ENCODE measurements around the gene SCN8A. TPM values are rescaled to one million over a fixed set of nuclear protein-coding genes. Genes with fewer than 3 reads are reported as not detected.
"Not testable (repeated sequence)": the region's sequence is repeated elsewhere in the genome, so short reads cannot be mapped to it uniquely, and the experiment has no call there.

The SCN8A gene
- polyA plus RNA-seq, 1 experiment = 9.6 TPM

- Histone ChIP-seq H3K4me3 (ENCODE audit: low read depth, low read length) (no peak overlapping the region), H3K27me3 (ENCODE audit: control insufficient read depth, insufficient read depth, low read length) (no peaks in the 10 kb centered on the region), H3K9me3 (ENCODE audit: control insufficient read depth, insufficient read depth, low read length) (no peaks in the 10 kb centered on the region), H3K27ac (ENCODE audit: low read depth, low read length) (no peak overlapping the region)
- no peak for TF ChIP-seq CTCF (IDR thresholded peaks at IDR 0.05; ENCODE audit: low read depth, low read length)
- CTCF ChIA-PET = no interaction called here
- POLR2A ChIA-PET = no interaction called here
- DNase-seq (ENCODE audit: low read depth, low spot score) = no peak
Measured at GRCh38 chr12:51639361-51639760, 48.3 kb downstream of the SCN8A start.

GRCh38 chr12:51642286-51642685, 51.3 kb downstream of the SCN8A start:
- H3K9me3 ChIP-seq (ENCODE audit: control insufficient read depth, insufficient read depth, low read length) = no peaks in the 10 kb centered on the region

DNA sequence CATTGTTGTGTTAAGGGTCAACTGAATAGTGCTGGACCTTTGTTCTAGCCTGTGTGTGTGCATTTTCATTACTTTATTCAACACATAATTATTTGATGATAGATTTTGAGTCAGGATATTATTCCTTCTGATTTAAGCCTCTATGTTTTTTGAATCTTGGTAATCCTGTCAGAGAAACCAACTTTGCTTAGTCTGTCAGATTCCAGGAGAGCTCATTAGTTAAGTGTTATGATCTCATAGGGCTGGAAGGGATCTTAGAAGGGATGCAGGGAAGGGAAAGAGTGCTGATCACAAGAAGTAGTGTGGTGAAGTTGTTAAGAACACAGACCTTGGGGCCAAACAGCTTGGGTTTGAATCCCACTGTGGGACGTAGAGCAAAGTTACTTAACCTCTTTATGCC, 52.9 kb downstream of the SCN8A start:
- POLR2A ChIA-PET = no interaction called here
- TF ChIP-seq CTCF (IDR thresholded peaks at IDR 0.05; ENCODE audit: low read depth, low read length) = no peak
- Histone ChIP-seq H3K9me3 (ENCODE audit: control insufficient read depth, insufficient read depth, low read length) (no peaks in the 10 kb centered on the region), H3K27ac (ENCODE audit: low read depth, low read length) (no peak overlapping the region), H3K27me3 (ENCODE audit: control insufficient read depth, insufficient read depth, low read length) (no peaks in the 10 kb centered on the region), H3K4me3 (ENCODE audit: low read depth, low read length) (no peak overlapping the region)
- DNase-seq (ENCODE audit: low read depth, low spot score) = no peak
- CTCF ChIA-PET = no interaction called here

More at GRCh38 chr12:51642286-51642685, 51.3 kb downstream of the SCN8A start:
- ChIA-PET POLR2A (no interaction called here), CTCF (interaction anchor here (1.3 kb wide), 1 partner anchor 37 kb away, joined by 4 read pairs; no protein-coding TSS in a partner anchor)
- no peak overlapping the region for H3K27ac ChIP-seq (ENCODE audit: low read depth, low read length)
- DNase-seq (ENCODE audit: low read depth, low spot score) = no peak
- H3K4me3 ChIP-seq (ENCODE audit: low read depth, low read length) = no peak overlapping the region
- H3K27me3 ChIP-seq (ENCODE audit: control insufficient read depth, insufficient read depth, low read length) = no peaks in the 10 kb centered on the region
- TF ChIP-seq CTCF (IDR thresholded peaks at IDR 0.05; ENCODE audit: low read depth, low read length) = no peak

- CTCF ChIA-PET; H3K27me3 ChIP-seq (ENCODE audit: control insufficient read depth, insufficient read depth, low read length); H3K9me3 ChIP-seq (ENCODE audit: control insufficient read depth, insufficient read depth, low read length); POLR2A ChIA-PET; H3K4me3 ChIP-seq (ENCODE audit: low read depth, low read length); DNase-seq (ENCODE audit: low read depth, low spot score); H3K27ac ChIP-seq (ENCODE audit: low read depth, low read length): not testable (repeated sequence)
Measured at GRCh38 chr12:51644691-51645090, 53.7 kb downstream of the SCN8A start.

DNA sequence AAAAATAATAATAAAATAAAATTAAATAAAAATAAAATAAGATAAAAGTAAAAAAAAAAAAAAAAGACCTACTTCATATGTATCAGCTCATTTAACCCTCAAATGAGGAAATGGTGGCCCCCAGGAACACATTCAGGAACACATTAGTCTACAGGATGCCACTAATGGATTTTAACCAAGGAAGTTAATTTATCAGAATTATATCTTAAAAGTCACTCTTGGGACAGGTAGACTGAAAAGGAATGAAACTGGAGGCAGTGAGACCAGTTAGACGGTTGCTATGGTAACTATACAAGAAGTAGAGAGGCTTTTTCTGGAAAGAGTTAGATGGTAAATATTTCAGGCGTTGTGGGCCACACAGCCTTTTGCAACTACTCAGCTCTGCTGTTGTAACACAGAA, 54.9 kb downstream of the SCN8A start:
- TF ChIP-seq CTCF (IDR thresholded peaks at IDR 0.05; ENCODE audit: low read depth, low read length) = no peak
- no peak overlapping the region for H3K27ac ChIP-seq (ENCODE audit: low read depth, low read length)
- CTCF ChIA-PET = no interaction called here
- H3K27me3 ChIP-seq (ENCODE audit: control insufficient read depth, insufficient read depth, low read length) = no peaks in the 10 kb centered on the region
- DNase-seq (ENCODE audit: low read depth, low spot score) = no peak
- H3K9me3 ChIP-seq (ENCODE audit: control insufficient read depth, insufficient read depth, low read length) = peaks cover 8% of the 10 kb centered on the region
- no peak overlapping the region for H3K4me3 ChIP-seq (ENCODE audit: low read depth, low read length)
- POLR2A ChIA-PET = interaction anchor here (0.6 kb wide), 1 partner anchor 50 kb away, joined by 6 read pairs; no protein-coding TSS in a partner anchor

- H3K27ac ChIP-seq (ENCODE audit: low read depth, low read length) = no peak overlapping the region
- ChIA-PET POLR2A (no interaction called here), CTCF (no interaction called here)
- H3K27me3 ChIP-seq (ENCODE audit: control insufficient read depth, insufficient read depth, low read length) = no peaks in the 10 kb centered on the region
- no peak for DNase-seq (ENCODE audit: low read depth, low spot score)
- no peak for TF ChIP-seq CTCF (IDR thresholded peaks at IDR 0.05; ENCODE audit: low read depth, low read length)
- peaks cover 8% of the 10 kb centered on the region for H3K9me3 ChIP-seq (ENCODE audit: control insufficient read depth, insufficient read depth, low read length)
- no peak overlapping the region for H3K4me3 ChIP-seq (ENCODE audit: low read depth, low read length)
Measured at GRCh38 chr12:51647647-51648046, 56.6 kb downstream of the SCN8A start.
